Ascending aorta (tissue), 2 donors: ENCODE measurements around the gene OGA. TPM values are rescaled to one million over a fixed set of nuclear protein-coding genes. Genes with fewer than 3 reads are reported as not detected.
A peak's percentile ranks its signal among the peaks of the same experiment; 100 is the strongest.

Experiments
- DNase-seq, 2 donors: peaks; one replicate each; pipeline ENCODE4 v3.0.0-alpha.2; 2019; ENCODE audit warnings: low spot score in 2 of 2
- H3K27ac ChIP-seq, 2 donors: fragments of 200-600 bp; sonication (generic); one replicate each; pipeline ENCODE4 v1.5.1; 2016 to 2017; ENCODE audit warnings: mild to moderate bottlenecking in 1 of 2
- H3K27me3 ChIP-seq: fragments of 200-600 bp; sonication (generic); one replicate; pipeline ENCODE4 v1.5.1; 2017
- H3K36me3 ChIP-seq, 2 donors: fragments of 200-600 bp; sonication (generic); one replicate each; pipeline ENCODE4 v1.5.1; 2016
- H3K4me1 ChIP-seq, 2 donors: fragments of 200-600 bp; sonication (generic); one replicate each; pipeline ENCODE4 v1.5.1; 2016 to 2017; ENCODE audit warnings: mild to moderate bottlenecking in 1 of 2
- H3K4me3 ChIP-seq, 2 donors: fragments of 200-600 bp; sonication (generic); one replicate each; pipeline ENCODE4 v1.5.1; 2016 to 2017; ENCODE audit warnings: mild to moderate bottlenecking in 1 of 2
- H3K9me3 ChIP-seq, 2 donors: fragments of 200-600 bp; sonication (generic); one replicate each; pipeline ENCODE4 v1.5.1; 2016
- intact Hi-C: fragments of 100-400 bp; cut with DNase I; formaldehyde crosslinking; loops from one replicate; pipeline ENCODE4 v1.15.1; 2023
- total RNA-seq: library from RNA; depleted of rRNA; stranded (reverse); fragments of >200 nt; gene quantifications from one replicate; pipeline ENCODE4 v1.1.0, GENCODE V29; 2016
- TF ChIP-seq, protein P1 (sequence below), 3 experiments: fragments of 200-600 bp in 2 of 3; fragments of 450-650 bp in 1 of 3; sonication (generic) in 2 of 3; IDR thresholded peaks; one replicate each; pipeline ENCODE4 v1.5.1; 2016 to 2019; ENCODE audit warnings: antibody characterized with exemption in 3 of 3, mild to moderate bottlenecking in 1 of 3, moderate library complexity in 1 of 3

Gene OGA
- total RNA-seq, 1 donor from 2014 or later, result 66.8 TPM

DNA sequence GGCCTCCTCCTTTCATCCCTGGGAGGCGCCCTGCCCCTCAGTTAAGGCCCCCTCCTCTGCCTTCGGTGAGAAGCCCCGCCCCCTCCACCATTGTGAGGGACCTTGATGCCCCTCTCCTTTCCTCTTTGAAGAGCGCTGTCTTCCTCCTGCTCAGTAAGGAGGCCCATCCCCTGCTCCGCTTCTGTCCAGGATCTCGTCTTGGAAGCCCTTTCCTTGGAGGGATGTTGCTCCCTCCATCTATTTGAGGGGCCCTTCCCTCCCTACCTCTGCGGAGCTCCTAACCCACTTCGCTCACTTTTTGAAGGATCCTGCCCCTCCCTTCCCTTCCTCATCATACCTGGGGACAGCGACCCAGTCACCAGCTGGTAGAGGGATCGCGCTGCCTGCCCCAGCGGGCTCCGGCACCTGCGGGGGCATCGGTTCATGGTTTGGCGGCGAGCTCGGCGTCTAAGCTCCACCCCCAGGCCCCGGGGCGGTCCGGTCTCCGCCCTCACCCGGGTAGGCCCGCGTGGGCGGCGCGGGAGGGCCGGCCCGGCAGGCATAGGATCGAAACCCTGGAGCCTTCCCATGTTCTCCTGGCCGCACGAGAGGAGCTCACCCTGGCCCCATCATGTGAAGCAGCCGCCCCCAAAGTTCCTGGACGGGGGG is 21.3 kb upstream of the OGA start:
- peak overlapping the region; percentile 27 to 37 for H3K4me3 ChIP-seq
- no peak for DNase-seq

GRCh38 chr10:101839002-101839401 is 20.8 kb upstream of the OGA start:
- TF ChIP-seq, protein P1, sequence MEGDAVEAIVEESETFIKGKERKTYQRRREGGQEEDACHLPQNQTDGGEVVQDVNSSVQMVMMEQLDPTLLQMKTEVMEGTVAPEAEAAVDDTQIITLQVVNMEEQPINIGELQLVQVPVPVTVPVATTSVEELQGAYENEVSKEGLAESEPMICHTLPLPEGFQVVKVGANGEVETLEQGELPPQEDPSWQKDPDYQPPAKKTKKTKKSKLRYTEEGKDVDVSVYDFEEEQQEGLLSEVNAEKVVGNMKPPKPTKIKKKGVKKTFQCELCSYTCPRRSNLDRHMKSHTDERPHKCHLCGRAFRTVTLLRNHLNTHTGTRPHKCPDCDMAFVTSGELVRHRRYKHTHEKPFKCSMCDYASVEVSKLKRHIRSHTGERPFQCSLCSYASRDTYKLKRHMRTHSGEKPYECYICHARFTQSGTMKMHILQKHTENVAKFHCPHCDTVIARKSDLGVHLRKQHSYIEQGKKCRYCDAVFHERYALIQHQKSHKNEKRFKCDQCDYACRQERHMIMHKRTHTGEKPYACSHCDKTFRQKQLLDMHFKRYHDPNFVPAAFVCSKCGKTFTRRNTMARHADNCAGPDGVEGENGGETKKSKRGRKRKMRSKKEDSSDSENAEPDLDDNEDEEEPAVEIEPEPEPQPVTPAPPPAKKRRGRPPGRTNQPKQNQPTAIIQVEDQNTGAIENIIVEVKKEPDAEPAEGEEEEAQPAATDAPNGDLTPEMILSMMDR (IDR thresholded peaks at IDR 0.05), result no peak
- no peaks in the 10 kb centered on the region for H3K9me3 ChIP-seq
- no peak overlapping the region for H3K4me3 ChIP-seq
- intact Hi-C loops, result no loop called here
- H3K27me3 ChIP-seq, result no peaks in the 10 kb centered on the region
- peaks cover 4 to 14% of the 10 kb centered on the region in 2 donors for H3K4me1 ChIP-seq
- DNase-seq, result no peak
- H3K36me3 ChIP-seq, result no peaks in the 10 kb centered on the region
- H3K27ac ChIP-seq, result no peak overlapping the region

More for the DNA sequence above, 21.3 kb upstream of the OGA start:
- H3K4me1 ChIP-seq, result peaks cover 4 to 14% of the 10 kb centered on the region in 2 donors
- no peaks in the 10 kb centered on the region for H3K9me3 ChIP-seq
- no peak overlapping the region for H3K27ac ChIP-seq
- intact Hi-C loops, result no loop called here
- TF ChIP-seq, protein P1 (IDR thresholded peaks at IDR 0.05), result no peak
- no peaks in the 10 kb centered on the region for H3K27me3 ChIP-seq
- H3K36me3 ChIP-seq, result no peaks in the 10 kb centered on the region

- intact Hi-C loops, result no loop called here
- peak in 1 of 2 donors; percentile 39 for DNase-seq
Observed at GRCh38 chr10:101838416-101838970, 20.2 kb upstream of the OGA start.

DNA sequence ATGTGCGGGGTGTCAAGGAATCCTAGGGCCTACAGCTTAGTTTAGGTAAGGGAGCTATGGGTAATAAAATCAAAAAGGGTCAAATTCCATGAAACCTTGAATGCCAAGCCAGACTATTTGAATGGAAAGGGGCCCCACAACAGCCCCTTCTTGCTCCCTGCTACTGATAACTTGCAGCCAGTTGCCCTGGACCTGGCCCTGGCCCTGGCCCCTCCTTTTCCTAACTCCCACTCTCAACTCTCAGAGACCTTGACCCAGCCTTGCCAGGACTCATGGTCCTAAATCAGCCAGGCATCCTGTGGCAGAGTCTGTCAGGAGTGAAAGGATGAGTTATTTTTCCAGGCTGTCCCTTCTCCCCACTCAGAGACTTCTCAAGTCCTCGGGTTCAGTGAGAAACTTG is 19.5 kb upstream of the OGA start:
- Histone ChIP-seq H3K4me3 (no peak overlapping the region), H3K27ac (no peak overlapping the region), H3K27me3 (no peaks in the 10 kb centered on the region), H3K4me1 (peaks cover 4 to 14% of the 10 kb centered on the region in 2 donors), H3K9me3 (no peaks in the 10 kb centered on the region), H3K36me3 (no peaks in the 10 kb centered on the region)
- intact Hi-C loops, result loop anchor here (2.0 kb wide), 1 partner anchor 173 kb away; no protein-coding TSS in a partner anchor
- DNase-seq, result peak in 1 of 2 donors; percentile 9
- TF ChIP-seq, protein P1 (IDR thresholded peaks at IDR 0.05), result no peak

More at GRCh38 chr10:101838416-101838970, 20.2 kb upstream of the OGA start:
- H3K4me1 ChIP-seq, result peaks cover 4 to 14% of the 10 kb centered on the region in 2 donors
- H3K4me3 ChIP-seq, result no peak overlapping the region
- no peak overlapping the region for H3K27ac ChIP-seq
- no peaks in the 10 kb centered on the region for H3K9me3 ChIP-seq
- TF ChIP-seq, protein P1 (IDR thresholded peaks at IDR 0.05), result no peak
- no peaks in the 10 kb centered on the region for H3K36me3 ChIP-seq
- H3K27me3 ChIP-seq, result no peaks in the 10 kb centered on the region

DNA sequence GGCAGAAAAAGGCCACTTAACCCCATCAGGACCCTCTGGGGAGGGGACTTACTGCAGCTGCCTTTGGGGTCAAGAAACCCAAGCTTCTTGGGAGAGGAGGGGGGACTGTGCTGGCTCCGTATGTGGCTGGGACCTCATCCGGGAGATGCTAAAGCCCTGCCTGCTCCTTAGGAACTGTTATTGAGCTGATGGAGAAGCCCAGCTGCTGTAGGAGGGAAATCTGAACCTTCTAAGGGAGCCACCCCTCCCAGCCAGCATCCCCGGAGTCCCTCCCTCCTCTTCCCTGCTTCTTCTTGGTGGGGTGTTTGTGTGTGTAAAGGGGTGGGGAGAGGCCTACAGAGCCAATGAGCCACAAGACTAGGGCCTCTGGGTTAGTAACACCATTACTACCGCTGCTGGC is 17.1 kb upstream of the OGA start:
- Histone ChIP-seq H3K36me3 (no peaks in the 10 kb centered on the region), H3K27ac (no peak overlapping the region), H3K9me3 (no peaks in the 10 kb centered on the region), H3K27me3 (no peaks in the 10 kb centered on the region), H3K4me3 (no peak overlapping the region), H3K4me1 (peaks cover 9 to 12% of the 10 kb centered on the region in 2 donors)
- TF ChIP-seq, protein P1 (IDR thresholded peaks at IDR 0.05), result no peak
- peak in 1 of 2 donors; percentile 28 for DNase-seq
- intact Hi-C loops, result no loop called here
